GF-D8 (cell line): Measurements from ENCODE around the gene NLRP8.
"Not testable (repeated sequence)": the region's sequence is repeated elsewhere in the genome, so short reads cannot be mapped to it uniquely, and the experiment has no call there.

ENCODE experiments used
- DNase-seq: peaks from one replicate; lab custom pipeline; 2025; lab: John Stamatoyannopoulos, UW

The NLRP8 gene

DNA sequence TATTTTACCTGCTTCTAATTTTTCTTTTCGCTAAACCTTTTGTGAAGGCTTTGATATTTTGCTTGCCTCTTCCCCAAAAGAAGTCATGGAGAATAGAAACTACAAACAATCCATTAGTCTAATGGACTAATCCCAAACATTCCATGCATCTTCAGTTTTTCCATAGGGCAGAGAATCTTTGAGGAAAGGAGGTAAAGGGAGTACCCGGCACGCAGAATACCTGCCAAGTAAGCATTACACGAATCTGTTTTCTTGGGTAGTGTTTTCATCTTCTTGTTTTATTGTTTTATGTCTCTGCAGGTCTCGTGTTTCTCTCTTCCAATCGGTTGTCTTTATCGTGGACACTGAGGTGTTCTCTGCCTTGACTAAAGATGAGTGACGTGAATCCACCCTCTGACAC is at the start of gene NLRP8:
NLRP8 (plus strand) TSS at position 301 of the 400 bp plus-strand sequence.
- no peak for DNase-seq

DNA sequence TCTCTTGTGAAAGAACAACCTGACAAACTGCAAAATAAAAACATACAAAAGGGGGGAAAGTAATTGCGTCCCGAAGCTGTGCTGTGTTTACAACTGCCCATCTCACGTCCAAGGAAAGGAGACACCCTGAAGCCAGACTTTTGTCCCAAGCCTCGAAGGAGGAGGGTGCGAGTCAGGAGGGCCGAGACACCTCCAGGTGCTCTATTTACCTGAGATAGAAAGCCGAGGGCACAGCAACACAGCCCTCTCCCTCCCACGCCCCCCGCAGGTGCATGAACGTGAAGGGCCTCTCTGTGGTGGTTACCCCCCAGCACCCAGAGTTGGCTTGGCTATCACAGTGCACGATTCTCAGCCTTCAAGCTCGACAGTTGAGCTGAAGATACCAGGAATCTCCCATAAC is 48.7 kb upstream of the NLRP8 start:
- DNase-seq, result no peak

DNA sequence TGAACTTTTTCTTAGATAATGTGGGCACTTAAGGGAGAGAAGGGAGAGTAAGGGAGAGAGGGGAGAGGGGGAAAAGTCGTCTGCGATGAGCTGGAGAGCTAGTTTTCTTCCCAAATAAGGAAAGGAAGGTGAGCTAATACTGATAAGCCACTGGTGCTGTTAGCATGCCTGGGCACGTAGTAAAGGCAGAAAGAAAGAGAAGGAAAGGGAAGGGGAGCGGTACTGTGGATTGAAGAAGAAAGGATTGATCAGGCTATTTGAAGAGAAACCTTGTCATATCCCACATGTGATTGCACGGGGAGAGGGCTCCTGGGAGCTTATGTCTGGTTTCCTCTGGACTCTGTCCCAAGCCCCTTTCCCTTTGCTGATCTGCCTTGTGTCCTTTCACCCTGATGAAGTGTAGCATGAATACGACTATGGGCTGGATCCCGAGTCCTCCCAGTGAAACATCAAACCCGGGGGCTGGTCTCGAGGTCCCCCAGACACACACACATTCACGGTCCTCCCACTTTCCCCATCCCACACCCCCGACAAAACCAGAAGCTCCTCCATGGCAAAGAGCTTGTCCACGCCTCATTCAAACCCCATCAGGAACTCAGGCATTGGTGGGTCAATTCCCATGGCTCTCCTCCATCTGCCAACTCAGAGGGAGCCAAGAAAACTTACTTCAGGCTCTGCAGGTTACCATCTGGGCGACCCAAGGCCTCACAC is 46.1 kb upstream of the NLRP8 start:
- no peak for DNase-seq

DNA sequence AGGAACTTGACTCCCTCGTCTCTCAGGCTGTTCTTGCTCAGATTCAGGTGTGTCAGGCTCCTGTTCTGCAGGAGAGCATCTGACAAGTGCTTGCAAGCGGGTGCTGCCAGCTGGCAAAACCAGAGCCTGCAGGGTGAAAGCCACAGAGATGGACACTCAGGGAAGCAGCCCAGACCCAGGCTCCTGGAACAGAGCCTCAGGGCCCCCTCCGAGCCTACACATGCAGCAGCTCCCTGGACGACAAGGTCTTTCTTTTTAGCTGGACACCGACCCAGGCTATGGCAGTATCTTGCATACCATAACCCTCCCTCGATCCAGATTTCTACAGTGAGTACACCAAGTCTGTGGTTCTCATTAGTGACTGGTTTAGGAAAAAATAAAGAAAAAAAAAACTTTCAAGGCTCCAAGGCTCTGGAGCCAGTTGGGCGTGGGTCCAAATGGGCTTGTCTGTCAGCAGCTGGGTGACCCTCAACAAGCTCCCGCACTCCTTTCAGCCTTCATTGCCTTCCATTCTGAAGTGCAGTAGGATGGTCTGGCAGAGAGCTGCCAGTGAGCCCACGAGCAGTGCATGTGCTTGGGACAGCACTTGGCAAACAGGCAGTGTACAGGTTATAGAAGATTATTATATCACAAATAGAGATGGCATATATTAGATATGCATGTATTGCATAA is 45.4 kb upstream of the NLRP8 start:
- no peak for DNase-seq

DNA sequence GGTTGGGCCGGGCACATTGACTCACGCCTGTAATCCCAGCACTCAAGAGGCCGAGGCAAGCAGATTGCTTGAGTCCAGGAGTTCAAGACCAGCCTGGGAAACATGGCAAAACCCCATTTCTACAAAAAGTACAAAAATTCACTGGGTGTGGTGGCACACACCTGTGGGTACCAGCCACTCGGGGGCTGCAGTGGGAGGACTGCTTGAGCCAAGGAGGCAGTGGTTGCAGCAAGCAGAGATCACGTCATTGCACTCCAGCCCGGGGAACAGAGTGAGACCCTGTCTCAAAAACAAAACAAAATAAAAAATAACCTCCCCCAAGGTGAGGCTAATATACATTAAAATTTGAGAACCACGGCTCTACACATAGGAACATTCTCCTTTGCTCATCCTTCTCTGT is 40.3 kb upstream of the NLRP8 start:
- no peak for DNase-seq

DNA sequence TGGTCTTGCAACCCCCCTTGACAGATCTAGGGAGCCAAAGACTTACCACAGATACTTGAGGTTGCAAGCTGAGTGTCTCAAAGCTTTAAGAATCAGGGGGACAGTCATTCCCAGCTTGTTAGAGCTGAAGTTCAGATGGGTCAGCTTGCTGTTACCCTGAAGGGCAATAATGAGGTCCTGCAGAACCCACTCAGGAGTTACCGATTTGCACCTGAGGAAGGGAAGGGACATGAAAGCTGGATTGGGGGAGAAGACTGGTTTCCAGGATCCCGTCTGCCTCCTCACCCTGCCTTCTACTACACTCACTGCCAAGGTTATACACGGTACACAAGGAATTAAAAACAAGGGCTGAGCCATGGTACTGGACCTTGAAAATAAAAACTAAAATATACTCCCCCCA is 39.9 kb upstream of the NLRP8 start:
- DNase-seq, result no peak

DNA sequence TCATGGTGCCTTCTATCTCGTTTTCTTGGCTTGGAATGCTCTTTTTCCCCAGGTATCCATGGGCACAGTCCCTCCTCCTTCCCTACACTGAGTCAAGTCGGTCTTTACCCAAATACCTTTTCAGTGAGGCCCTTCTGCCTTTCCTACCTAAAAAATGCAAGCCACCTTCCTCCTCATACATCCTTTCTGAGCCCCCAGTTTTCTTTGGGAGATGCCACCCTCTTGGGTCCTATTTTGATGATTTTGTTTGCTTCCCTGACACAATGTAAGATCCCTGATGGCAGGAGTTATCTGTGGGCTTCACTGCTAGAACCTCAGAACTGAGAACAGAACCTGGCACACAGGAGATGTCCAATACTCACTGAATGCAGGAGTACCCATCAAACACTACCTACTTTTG is 37.8 kb upstream of the NLRP8 start:
- DNase-seq, result no peak

DNA sequence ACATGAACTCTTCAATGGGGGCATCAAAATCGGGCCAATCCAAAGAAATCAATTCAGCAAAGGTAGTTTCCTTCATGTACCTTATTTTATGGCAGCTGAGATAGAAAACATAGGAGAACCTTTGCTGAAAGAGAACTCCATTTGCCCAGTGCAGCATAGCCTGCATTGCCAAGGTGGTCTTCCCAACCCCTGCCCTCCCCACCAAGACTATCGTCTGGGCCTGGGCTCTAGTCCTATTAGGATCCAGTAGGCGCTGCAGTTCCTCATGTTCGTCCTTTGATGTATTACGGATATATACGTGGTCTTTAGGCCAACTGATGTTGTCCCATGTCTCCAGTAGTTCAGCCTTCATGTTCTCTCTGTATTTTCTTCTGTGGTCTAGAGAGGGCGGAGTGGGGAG is 34.7 kb upstream of the NLRP8 start:
- no peak for DNase-seq

DNA sequence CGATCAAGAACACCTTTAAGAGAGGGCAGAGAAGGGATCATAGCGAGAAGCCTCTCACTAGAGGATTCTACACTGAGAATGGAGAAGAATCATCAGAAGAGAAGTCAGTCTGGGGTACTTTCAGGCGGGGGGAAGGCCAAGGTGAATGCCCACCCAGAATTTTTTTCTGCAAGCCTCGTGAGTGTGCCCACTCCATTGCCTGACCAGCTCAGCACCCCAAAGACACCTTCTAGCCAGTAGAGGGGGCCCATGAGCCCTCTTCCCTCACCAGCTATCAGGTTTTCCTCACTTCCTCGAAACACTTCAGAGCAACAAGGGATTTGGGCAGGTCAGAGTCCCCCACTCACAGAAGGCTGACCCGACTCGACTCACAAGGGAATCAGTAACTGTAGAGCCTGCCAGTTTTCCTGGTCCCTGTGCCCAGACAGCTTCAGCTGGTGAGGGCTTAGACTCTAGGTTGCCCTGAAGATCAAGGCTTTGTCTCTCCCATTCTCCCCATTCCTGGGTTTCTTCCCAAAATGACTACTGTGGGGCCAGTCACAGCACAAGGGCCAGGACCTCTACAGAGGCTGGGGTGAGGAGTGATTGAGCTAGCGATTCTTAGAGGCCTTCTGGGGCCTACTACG is 33.9 kb upstream of the NLRP8 start:
- DNase-seq, result no peak

DNA sequence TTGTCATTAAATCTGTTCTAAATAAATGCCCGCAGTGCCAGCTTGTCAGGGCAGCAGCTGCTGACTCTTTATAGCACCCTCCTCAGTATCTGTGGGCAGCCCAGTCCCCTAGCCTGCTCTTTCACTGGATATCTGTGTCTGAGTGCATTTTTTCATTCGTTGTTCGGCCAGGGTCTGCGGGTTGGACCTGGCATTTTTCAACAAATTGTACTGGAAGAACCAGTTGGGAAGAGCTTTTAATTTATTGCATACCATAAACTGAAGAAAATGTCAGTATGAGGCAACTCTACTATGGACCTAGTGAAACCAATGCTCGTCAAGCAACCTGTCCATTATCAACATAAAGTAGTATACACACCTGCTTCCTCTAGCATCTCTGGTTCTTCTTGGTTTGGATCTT is 24.1 kb upstream of the NLRP8 start:
- no peak for DNase-seq

DNA sequence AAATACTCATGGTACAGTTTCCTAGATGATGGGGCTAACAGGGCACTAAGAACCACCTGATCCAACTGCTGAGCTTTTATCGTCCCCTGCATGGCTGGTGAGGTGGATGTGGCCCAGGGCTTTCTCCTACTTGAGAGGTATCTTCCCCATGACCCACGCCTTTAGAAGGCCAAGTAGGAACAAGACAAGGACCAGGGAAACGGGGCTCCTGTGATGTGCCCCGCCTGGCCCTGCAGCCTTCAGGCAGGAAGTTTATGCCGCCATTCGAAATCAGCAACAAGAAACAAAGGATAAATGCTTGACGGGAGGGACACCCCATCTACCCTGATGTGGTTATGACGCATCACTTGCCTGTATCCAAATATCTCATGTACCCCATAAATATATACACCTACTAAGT is 19.6 kb upstream of the NLRP8 start:
- no peak for DNase-seq

DNA sequence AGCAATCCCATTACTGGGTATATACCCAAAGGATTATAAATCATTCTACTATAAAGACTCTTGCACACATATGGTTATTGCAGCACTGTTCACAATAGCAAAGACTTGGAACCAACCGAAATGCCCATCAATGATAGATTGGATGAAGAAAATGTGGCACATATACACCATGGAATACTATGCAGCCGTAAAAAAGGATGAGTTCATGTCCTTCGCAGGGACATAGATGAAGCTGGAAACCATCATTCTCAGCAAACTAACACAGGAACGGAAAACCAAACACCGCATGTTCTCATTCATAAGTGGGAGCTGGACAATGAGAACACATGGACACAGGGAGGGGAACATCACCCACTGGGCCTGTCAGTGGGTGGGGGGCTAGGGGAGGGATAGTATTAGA is 18.4 kb upstream of the NLRP8 start:
- DNase-seq, result not testable (repeated sequence)

DNA sequence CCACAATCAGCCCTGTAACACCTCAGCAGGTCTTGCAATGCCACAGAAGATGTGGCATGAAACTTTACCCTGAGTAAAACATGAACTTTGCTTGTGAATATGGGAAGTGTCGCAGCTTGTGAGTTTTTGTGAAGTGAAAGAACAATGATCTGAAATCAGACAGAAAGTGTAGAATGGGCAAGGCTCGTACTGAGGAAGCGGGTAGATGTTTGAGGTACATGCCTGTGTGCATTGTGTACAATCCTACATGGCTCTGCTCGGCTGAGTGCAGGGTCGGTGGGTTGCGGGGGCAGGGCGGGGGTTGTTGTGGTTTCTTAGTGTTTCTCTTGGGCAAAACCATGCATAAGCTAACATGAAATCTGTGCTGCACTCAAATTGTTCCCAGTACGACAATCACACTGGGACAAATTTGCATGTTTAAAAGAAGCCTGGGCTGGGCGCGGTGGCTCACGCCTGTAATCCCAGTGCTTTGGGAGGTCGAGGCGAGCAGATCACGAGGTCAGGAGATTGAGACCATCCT is 16.6 kb upstream of the NLRP8 start:
- DNase-seq, result no peak

DNA sequence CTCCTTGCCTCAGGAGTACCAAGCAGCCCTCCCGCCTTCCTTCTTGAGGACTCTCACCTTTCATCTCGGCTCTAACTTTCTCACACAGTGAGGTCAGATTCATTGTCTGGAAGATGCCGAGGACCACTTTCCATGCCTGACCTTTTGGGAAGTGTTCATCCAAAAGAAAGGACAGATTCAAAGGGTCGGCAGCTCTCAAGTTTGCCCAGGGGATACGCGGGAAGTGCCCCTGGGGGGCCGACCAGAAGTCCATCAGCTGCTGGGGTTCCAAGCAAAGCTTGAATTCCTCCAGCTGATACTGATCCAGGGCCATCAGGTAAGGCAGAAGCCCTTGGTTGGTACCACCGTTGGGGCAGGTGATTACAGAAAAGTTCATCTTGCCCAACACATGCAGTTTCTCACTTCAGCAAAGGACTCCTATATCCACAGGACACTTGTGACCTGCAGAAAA is 15.7 kb upstream of the NLRP8 start, which contains the start of gene NLRP13:
NLRP13 (minus strand) TSS at position 401 of the 451 bp plus-strand sequence; CDS start at position 376, 25 bp downstream.
- no peak for DNase-seq

DNA sequence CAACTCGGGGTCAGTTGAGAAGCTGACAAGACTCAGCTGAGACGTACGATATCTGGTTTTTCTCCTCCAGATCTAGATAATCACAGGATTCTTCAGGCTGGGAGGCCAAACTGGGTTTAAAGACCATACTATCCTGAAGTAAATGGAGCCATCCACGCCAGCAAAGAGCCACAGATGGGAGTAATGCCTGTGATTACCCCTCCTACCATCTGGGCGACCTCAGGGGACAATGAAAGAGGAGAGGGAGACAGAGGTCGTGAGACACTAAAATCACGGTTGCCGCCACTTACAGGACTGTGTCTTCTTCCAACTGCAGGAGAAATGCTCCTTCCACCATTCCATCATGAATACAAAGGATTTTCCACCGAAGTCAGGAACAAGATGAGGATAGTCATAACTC is 12.4 kb upstream of the NLRP8 start:
- no peak for DNase-seq

DNA sequence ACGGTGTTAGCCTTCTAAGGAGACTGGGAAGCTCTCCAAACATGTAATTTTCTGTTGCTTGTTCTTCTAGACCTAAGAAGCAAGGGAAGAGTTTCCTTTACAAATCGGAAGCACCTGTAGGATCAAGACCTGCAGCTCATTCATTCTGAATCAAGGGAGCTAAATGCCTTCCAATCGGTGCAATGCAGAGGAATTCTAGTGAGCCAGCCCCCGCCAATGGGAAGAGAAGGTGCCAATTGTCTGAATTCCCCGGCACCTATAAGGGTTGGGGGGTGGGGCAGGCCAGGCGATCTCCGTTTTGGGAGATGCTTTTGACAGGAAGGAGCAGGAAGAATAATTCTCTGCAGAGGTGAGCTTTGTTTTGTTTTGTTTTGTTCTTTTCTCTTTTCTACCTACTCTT is 8.4 kb upstream of the NLRP8 start:
- no peak for DNase-seq

DNA sequence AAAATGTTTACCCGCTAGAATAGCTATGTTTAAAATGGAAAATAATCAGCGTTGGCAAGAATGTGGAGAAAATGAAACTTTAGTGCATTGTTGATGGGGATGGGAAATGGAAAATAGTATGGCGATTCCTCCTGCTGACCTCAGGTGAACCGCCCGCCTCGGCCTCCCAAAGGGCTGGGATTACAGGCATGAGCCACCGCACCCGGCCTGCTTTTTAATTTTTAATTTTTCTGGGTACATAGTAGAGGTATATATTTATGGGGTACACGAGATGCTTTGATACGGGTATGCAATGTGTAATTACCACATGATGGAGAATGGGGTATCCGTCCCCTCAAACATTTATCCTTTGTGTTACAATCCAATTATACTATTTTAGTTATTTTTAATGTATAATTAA is 7.3 kb upstream of the NLRP8 start:
- no peak for DNase-seq

DNA sequence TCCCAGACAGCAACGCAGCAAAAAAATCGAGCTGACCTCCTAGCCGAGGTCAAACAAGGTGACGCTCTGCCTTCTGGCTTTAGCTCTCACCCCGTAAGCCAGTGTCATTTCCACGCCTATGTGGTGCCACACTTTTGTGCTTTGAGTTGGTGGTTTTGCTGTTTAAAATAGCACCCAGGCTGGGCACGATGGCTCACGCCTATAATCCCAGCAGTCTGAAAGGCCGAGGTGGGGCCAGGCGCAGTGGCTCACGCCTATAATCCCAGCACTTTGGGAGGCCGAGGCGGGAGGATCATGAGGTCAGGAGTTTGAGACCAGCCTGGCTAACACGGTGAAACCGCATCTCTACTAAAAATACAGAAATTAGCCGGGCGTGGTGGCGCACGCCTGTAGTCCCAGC is 2.9 kb downstream of the NLRP8 start:
- not testable (repeated sequence) for DNase-seq

DNA sequence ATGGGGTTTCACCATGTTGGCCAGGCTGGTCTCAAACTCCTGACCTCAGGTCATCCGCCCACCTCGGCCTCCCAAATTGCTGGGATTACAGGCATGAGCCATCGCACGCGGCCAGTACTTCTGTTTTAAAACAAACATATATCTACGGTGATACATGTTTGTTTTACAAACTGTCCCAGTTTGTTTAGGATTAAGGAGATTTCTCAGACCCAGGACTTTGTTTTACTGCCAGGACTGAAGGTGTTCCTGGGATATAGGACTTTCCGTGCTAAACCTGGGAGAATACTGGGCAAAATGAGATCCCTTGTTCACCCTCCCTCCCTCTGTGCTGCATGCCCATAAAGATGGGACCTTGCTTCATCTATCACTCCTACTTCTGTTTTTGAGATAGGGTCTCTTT is 8.8 kb downstream of the NLRP8 start:
- DNase-seq, result no peak

DNA sequence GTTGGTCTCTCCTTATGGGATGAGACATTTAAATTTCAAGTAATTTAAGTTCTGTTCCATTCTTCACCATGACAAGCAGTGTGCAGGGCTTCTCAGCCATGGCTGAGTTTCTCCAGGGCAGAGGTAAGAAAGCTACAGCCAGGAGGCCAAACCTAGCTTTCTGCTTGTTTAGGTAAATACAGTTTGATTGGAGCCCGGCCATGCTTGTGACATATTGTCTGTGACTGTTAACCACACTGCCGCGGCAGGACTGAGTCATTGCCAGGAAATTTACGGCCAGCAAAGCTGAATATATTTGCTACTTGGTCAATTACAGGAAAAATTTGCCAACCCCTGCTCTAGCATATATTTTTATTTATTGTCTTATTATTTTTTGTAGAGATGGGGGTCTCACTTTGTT is 10.7 kb downstream of the NLRP8 start:
- no peak for DNase-seq

DNA sequence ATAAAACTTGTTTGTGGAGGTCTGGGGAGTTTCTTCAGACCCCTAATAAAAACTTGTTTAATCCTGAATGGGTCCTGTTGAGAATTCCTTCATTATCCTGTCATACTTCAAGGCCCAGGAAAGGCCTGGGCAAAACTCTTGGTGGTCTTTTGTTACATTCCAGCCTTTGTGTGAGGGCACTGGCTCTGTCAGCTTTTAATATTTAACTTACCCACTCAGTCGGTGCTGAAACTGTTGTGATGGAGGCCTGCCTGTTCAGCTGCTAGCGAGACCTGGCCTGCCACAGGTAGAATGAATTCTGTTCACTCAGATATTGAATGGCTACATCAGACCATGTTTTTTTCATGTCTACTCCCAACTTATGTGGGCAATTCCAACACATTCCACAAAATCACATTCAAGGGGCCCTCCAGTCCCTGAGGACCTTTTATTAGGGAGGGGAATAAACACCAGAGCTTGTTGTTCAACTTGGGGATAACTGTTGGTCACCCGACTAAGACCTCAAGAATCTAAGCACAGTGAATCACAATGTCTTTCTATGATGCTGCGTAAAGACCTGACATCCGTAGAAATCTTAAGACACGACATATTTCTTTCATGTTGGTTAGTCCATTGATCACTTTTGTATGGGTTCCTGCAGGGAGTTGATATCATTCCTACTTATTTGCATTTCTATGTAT is 12.5 kb downstream of the NLRP8 start:
- DNase-seq, result no peak

DNA sequence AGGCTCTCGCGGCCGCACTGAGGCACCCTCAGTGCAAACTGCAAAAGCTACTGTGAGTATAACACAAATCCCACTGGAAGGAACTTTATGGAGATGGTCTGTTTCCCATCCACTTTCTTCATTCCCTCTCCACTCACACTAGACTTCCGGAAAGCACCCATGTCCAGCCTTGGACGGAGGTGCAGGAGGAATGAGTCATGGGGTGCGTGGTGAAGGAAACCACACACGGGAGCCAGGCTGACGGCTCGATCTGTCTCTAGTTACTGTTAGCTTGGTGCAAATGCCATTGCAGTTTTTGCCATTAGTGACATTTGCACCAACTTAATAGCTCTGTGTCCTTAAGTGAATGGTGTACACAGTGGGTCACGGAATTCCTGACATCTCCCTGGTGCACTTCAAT is 14.6 kb downstream of the NLRP8 start:
- no peak for DNase-seq

DNA sequence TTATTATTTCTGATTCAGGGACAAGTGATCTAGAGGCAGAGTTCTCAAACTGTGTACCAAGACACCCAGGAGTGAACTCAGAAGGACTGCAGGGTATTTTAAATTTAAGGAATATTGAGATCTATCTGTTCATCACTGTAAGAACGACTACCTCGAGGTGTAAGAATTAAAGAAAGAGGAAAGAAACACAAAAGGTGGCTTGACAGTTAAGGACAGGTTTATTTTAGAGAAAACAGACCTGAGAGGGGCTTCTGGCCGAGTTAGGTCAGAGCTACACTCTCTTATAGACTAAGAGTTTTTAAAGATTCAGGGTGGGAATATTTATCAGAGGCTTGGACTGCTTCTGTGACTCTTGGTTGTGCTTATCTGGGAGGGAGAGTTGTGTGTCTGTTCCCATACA is 26.4 kb downstream of the NLRP8 start:
- no peak for DNase-seq
